Hepatocyte (in vitro differentiated cells): ENCODE measurements around the gene IRF1. TPM values are rescaled to one million over a fixed set of nuclear protein-coding genes. Genes with fewer than 3 reads are reported as not detected.
"Not testable (repeated sequence)": the region's sequence is repeated elsewhere in the genome, so short reads cannot be mapped to it uniquely, and the experiment has no call there.

Source experiments
- DNase-seq: peaks from one replicate; pipeline ENCODE4 v3.0.0-alpha.2; 2016; ENCODE audit warnings: low spot score
- H2AFZ ChIP-seq: fragments of 200-600 bp; sonication (generic); 2 replicates; pipeline ENCODE4 v1.6.0; 2016; ENCODE audit warnings: antibody characterized with exemption, mild to moderate bottlenecking
- H3K27ac ChIP-seq: fragments of 200-600 bp; sonication (generic); 2 replicates; pipeline ENCODE4 v1.5.1; 2016; ENCODE audit warnings: mild to moderate bottlenecking
- H3K27me3 ChIP-seq: fragments of 200-600 bp; sonication (generic); 2 replicates; pipeline ENCODE4 v1.6.1; 2016
- H3K36me3 ChIP-seq: fragments of 200-600 bp; sonication (generic); replicated peaks from 2 replicates; pipeline ENCODE4 v1.5.1; 2016; ENCODE audit warnings: low read depth; ENCODE audit not compliant: insufficient read depth
- H3K4me1 ChIP-seq: fragments of 200-600 bp; sonication (generic); 2 replicates; pipeline ENCODE4 v1.5.1; 2016; ENCODE audit warnings: mild to moderate bottlenecking, moderate library complexity; ENCODE audit not compliant: insufficient read depth
- H3K4me2 ChIP-seq: fragments of 200-600 bp; sonication (generic); 2 replicates; pipeline ENCODE4 v1.6.0; 2016
- H3K4me3 ChIP-seq: fragments of 200-600 bp; sonication (generic); 2 replicates; pipeline ENCODE4 v1.5.1; 2016; ENCODE audit warnings: mild to moderate bottlenecking
- H3K79me2 ChIP-seq: fragments of 200-600 bp; sonication (generic); 2 replicates; pipeline ENCODE4 v1.6.0; 2017; ENCODE audit warnings: mild to moderate bottlenecking
- H3K9me2 ChIP-seq: fragments of 200-600 bp; sonication (generic); replicated peaks from 2 replicates; pipeline ENCODE4 v1.6.0; 2017; ENCODE audit warnings: mild to moderate bottlenecking; ENCODE audit not compliant: insufficient read depth
- H3K9me3 ChIP-seq: fragments of 200-600 bp; sonication (generic); 2 replicates; pipeline ENCODE4 v1.5.1; 2016; ENCODE audit warnings: low read depth, mild to moderate bottlenecking
- H4K20me1 ChIP-seq: fragments of 200-600 bp; sonication (generic); 2 replicates; pipeline ENCODE4 v1.6.0; 2016; ENCODE audit warnings: mild to moderate bottlenecking; ENCODE audit not compliant: insufficient read depth, poor library complexity, severe bottlenecking
- CTCF ChIP-seq: fragments of 200-600 bp; sonication (generic); IDR thresholded peaks from 2 replicates; pipeline ENCODE4 v1.5.1; 2016; ENCODE audit warnings: antibody characterized with exemption, mild to moderate bottlenecking; ENCODE audit not compliant: poor library complexity
- EZH2 ChIP-seq: fragments of 200-600 bp; sonication (generic); IDR thresholded peaks from 2 replicates; pipeline ENCODE4 v1.6.1; 2016; ENCODE audit warnings: antibody characterized with exemption, mild to moderate bottlenecking, borderline replicate concordance
- EZH2phosphoT487 ChIP-seq: fragments of 200-600 bp; sonication (generic); IDR thresholded peaks from one replicate; pipeline ENCODE4 v1.6.1; 2018; ENCODE audit warnings: antibody characterized with exemption, mild to moderate bottlenecking, low read depth, moderate library complexity; ENCODE audit not compliant: unreplicated experiment, severe bottlenecking
- WGBS: methylation state at CpG from one replicate; pipeline ENCODE4 v1.1.6; 2016; ENCODE audit warnings: low lambda C conversion rate; ENCODE audit errors: missing lambda C conversion rate; 5-methylcytosine and 5-hydroxymethylcytosine counted together
- polyA plus RNA-seq: library from polyadenylated mRNA; unstranded; fragments of >200 nt; fragmentation: Nextera tagmentation; extraction: Ambion mirVana; gene quantifications from 2 replicates; pipeline ENCODE4 v1.2.1, GENCODE V29; 2016
- total RNA-seq: library from RNA; depleted of rRNA; stranded (reverse); fragments of >200 nt; gene quantifications from 2 replicates; pipeline ENCODE4 v1.2.3, GENCODE V29; 2014

IRF1 gene
- total and polyA plus RNA-seq, 2 experiments from 2014 or later, result 30.9 to 35.8 TPM

GRCh38 chr5:132439521-132440089 is 51.0 kb downstream of the IRF1 start:
- H3K4me3 ChIP-seq, result no peak overlapping the region
- H3K4me2 ChIP-seq, result no peak overlapping the region
- H2AFZ ChIP-seq, result no peak overlapping the region
- no peak for DNase-seq
- TF ChIP-seq EZH2 (no peak), EZH2phosphoT487 (no peak), CTCF (no peak)
- H3K9me3 ChIP-seq, result no peaks in the 10 kb centered on the region
- H3K36me3 ChIP-seq, result no peaks in the 10 kb centered on the region
- H3K4me1 ChIP-seq, result peaks cover 24% of the 10 kb centered on the region
- H3K27ac ChIP-seq, result no peak overlapping the region
- H3K9me2 ChIP-seq, result no peaks in the 10 kb centered on the region
- 75% methylated on average over 7 of the region's 7 CpGs for WGBS
- H3K27me3 ChIP-seq, result no peaks in the 10 kb centered on the region
- no peaks in the 10 kb centered on the region for H4K20me1 ChIP-seq
- no peaks in the 10 kb centered on the region for H3K79me2 ChIP-seq

GRCh38 chr5:132438917-132439316 is 51.7 kb downstream of the IRF1 start:
- Histone ChIP-seq H3K9me2 (no peaks in the 10 kb centered on the region), H3K27ac (no peak overlapping the region), H3K4me2 (no peak overlapping the region), H3K36me3 (no peaks in the 10 kb centered on the region), H2AFZ (no peak overlapping the region), H4K20me1 (no peaks in the 10 kb centered on the region), H3K27me3 (no peaks in the 10 kb centered on the region), H3K9me3 (no peaks in the 10 kb centered on the region), H3K79me2 (no peaks in the 10 kb centered on the region), H3K4me3 (no peak overlapping the region), H3K4me1 (peaks cover 31% of the 10 kb centered on the region)
- DNase-seq, result no peak
- TF ChIP-seq EZH2 (no peak), CTCF (no peak), EZH2phosphoT487 (no peak)
- WGBS, result 99% methylated on average over 4 of the region's 4 CpGs

- H3K4me2 ChIP-seq, result peak overlapping the region; percentile 24
- not testable (repeated sequence) for H3K27me3 ChIP-seq, H3K79me2 ChIP-seq, H3K36me3 ChIP-seq, H3K9me2 ChIP-seq, H2AFZ ChIP-seq, DNase-seq, H3K4me3 ChIP-seq, H3K9me3 ChIP-seq, H4K20me1 ChIP-seq
- peak overlapping the region; percentile 60 for H3K27ac ChIP-seq
- WGBS, result 97% methylated on average over 3 of the region's 3 CpGs
- peaks cover 31% of the 10 kb centered on the region for H3K4me1 ChIP-seq
Measured at GRCh38 chr5:132438267-132438645, 52.3 kb downstream of the IRF1 start.

- Histone ChIP-seq H3K27me3 (no peaks in the 10 kb centered on the region), H3K4me2 (peak overlapping the region; percentile 24), H3K9me3 (no peaks in the 10 kb centered on the region), H3K4me3 (no peak overlapping the region), H3K9me2 (no peaks in the 10 kb centered on the region), H3K4me1 (peaks cover 31% of the 10 kb centered on the region), H4K20me1 (no peaks in the 10 kb centered on the region), H3K36me3 (no peaks in the 10 kb centered on the region), H3K27ac (peak overlapping the region; percentile 60), H3K79me2 (peaks cover 3% of the 10 kb centered on the region), H2AFZ (no peak overlapping the region)
- peak; percentile 82 for DNase-seq
- TF ChIP-seq EZH2, result no peak
- no peak for TF ChIP-seq EZH2phosphoT487
- 47% methylated on average over 2 of the region's 3 CpGs for WGBS
Measured at GRCh38 chr5:132437604-132438266, 52.8 kb downstream of the IRF1 start.
